HCT116 (cell line): ENCODE data around the gene ERCC6. TPM values are rescaled to one million over a fixed set of nuclear protein-coding genes. Genes with fewer than 3 reads are reported as not detected.

Experiments used
- ATAC-seq: fragments of 200-7000 bp; cut with Tn5 transposase; 2 replicates; pipeline ENCODE4 v1.9.1; 2020; ENCODE audit warnings: mild to moderate bottlenecking, moderate library complexity
- BruUV-seq: library from RNA; stranded (reverse); fragments of 400-500 nt; replicated peaks from 2 replicates; lab custom pipeline; 2021; lab: Mats Ljungman, UMichigan
- CTCF ChIA-PET: fragments of 300-600 bp; sonication (Branson Sonifier 250); formaldehyde crosslinking; loops from one replicate; lab custom pipeline; 2021; ENCODE audit warnings: antibody characterized with exemption; lab: Charles Lee
- POLR2A ChIA-PET: fragments of 300-600, 350-600 bp; sonication (Branson Sonifier 250); formaldehyde crosslinking; loops from one replicate; lab custom pipeline; 2021; ENCODE audit warnings: antibody characterized with exemption; lab: Charles Lee
- RAD21 ChIA-PET, 2 experiments: fragments of 300-600 bp; sonication (Branson Sonifier 250); formaldehyde crosslinking; loops; one replicate each; lab custom pipeline; 2023; ENCODE audit warnings: low total read pairs in 2 of 2; ENCODE audit not compliant: uncharacterized antibody in 2 of 2, unreplicated experiment in 2 of 2, low non-redundant PET in 1 of 2; lab: Charles Lee
- DNase-seq: peaks from one replicate; pipeline ENCODE4 v3.0.0-alpha.2; 2010; ENCODE audit warnings: low read depth, low spot score
- H2AFZ ChIP-seq: fragments of 200-600 bp; shearing (Covaris generic), sonication (generic); 2 replicates; pipeline ENCODE4 v1.6.1; 2017; ENCODE audit warnings: low read depth, mixed run types, mixed read lengths, antibody characterized with exemption, low read length; ENCODE audit not compliant: poor library complexity, severe bottlenecking
- H3K27ac ChIP-seq: 2 replicates; pipeline ENCODE4 v1.5.1; 2012; ENCODE audit warnings: low read depth, low read length
- H3K27me3 ChIP-seq: fragments of 200-600 bp; sonication (generic); 2 replicates; pipeline ENCODE4 v1.6.1; 2016; ENCODE audit warnings: mixed run types, low read length, mixed read lengths; ENCODE audit not compliant: insufficient read depth
- H3K36me3 ChIP-seq, 2 experiments: fragments of 200-500 bp in 1 of 2; fragments of 200-600 bp in 1 of 2; sonication (Bioruptor generic) in 1 of 2; sonication (generic) in 1 of 2; 2 replicates each; pipeline versions ENCODE4 v1.5.1 to v1.6.1; 2014 to 2016; ENCODE audit warnings: low read length in 2 of 2, inconsistent platforms in 1 of 2, mixed read lengths in 1 of 2, mixed run types in 1 of 2; ENCODE audit not compliant: insufficient read depth in 2 of 2, control insufficient read depth in 1 of 2
- H3K4me1 ChIP-seq, 2 experiments: fragments of 200-600 bp in 1 of 2; sonication (generic) in 1 of 2; 2 replicates each; pipeline versions ENCODE4 v1.5.1 to v1.6.1; 2012 to 2017; ENCODE audit warnings: low read length in 2 of 2, inconsistent platforms in 1 of 2, mild to moderate bottlenecking in 1 of 2, mixed read lengths in 1 of 2, mixed run types in 1 of 2, moderate library complexity in 1 of 2; ENCODE audit not compliant: insufficient read depth in 2 of 2, control insufficient read depth in 1 of 2
- H3K4me2 ChIP-seq: fragments of 200-600 bp; sonication (generic); 2 replicates; pipeline ENCODE4 v1.6.1; 2017; ENCODE audit warnings: mixed run types, low read length, mixed read lengths
- H3K4me3 ChIP-seq, 2 experiments: fragments of 200-600 bp in 1 of 2; sonication (generic) in 1 of 2; replicated peaks in 1 of 2; 2 replicates each; pipeline ENCODE4 v1.5.1; 2011 to 2016; ENCODE audit warnings: low read length in 2 of 2, control low read depth in 1 of 2, low read depth in 1 of 2, mild to moderate bottlenecking in 1 of 2, mixed read lengths in 1 of 2, mixed run types in 1 of 2
- H3K79me2 ChIP-seq: fragments of 200-600 bp; sonication (generic); 2 replicates; pipeline ENCODE4 v1.6.1; 2017; ENCODE audit warnings: mild to moderate bottlenecking, mixed run types, low read length, moderate library complexity, mixed read lengths; ENCODE audit not compliant: insufficient read depth
- H3K9ac ChIP-seq: fragments of 200-600 bp; sonication (generic); 2 replicates; pipeline ENCODE4 v1.6.1; 2016; ENCODE audit warnings: low read length, mixed read lengths
- H3K9me2 ChIP-seq: fragments of 200-600 bp; sonication (generic), shearing (Covaris generic); 2 replicates; pipeline ENCODE4 v1.6.1; 2017; ENCODE audit warnings: mixed run types, mild to moderate bottlenecking, moderate library complexity; ENCODE audit not compliant: insufficient read depth
- H3K9me3 ChIP-seq, 2 experiments: fragments of 200-500 bp in 1 of 2; fragments of 200-600 bp in 1 of 2; sonication (Bioruptor generic) in 1 of 2; sonication (generic) in 1 of 2; 2 replicates each; pipeline ENCODE4 v1.6.1; 2014 to 2017; ENCODE audit warnings: low read length in 2 of 2, mixed read lengths in 2 of 2, inconsistent platforms in 1 of 2, low read depth in 1 of 2, mild to moderate bottlenecking in 1 of 2, mixed run types in 1 of 2, moderate library complexity in 1 of 2; ENCODE audit not compliant: control insufficient read depth in 1 of 2, insufficient read depth in 1 of 2
- H4K20me1 ChIP-seq: fragments of 200-600 bp; sonication (generic), shearing (Covaris generic); 2 replicates; pipeline ENCODE4 v1.6.1; 2017; ENCODE audit warnings: mixed run types, mild to moderate bottlenecking, moderate library complexity; ENCODE audit not compliant: insufficient read depth
- CEBPB ChIP-seq: IDR thresholded peaks from 2 replicates; pipeline ENCODE4 v1.6.1; 2012; ENCODE audit warnings: low read depth
- EZH2 ChIP-seq: fragments of 200-600 bp; sonication (generic); IDR thresholded peaks from 2 replicates; pipeline ENCODE4 v1.6.1; 2017; ENCODE audit warnings: antibody characterized with exemption, mixed run types
- RAD21 ChIP-seq: IDR thresholded peaks from 2 replicates; pipeline ENCODE4 v1.6.1; 2012; ENCODE audit warnings: low read depth, mild to moderate bottlenecking
- SIN3A ChIP-seq: IDR thresholded peaks from 2 replicates; pipeline ENCODE4 v1.6.1; 2012; ENCODE audit warnings: low read depth
- SP1 ChIP-seq: IDR thresholded peaks from 2 replicates; pipeline ENCODE4 v1.6.1; 2012; ENCODE audit warnings: low read depth
- SRF ChIP-seq: IDR thresholded peaks from 2 replicates; pipeline ENCODE4 v1.6.1; 2012; ENCODE audit warnings: low read depth
- TCF7L2 ChIP-seq: IDR thresholded peaks from 2 replicates; pipeline ENCODE4 v1.7.0; 2011; ENCODE audit warnings: borderline replicate concordance, inconsistent platforms; ENCODE audit not compliant: insufficient read depth, insufficient read length; ENCODE audit errors: extremely low read depth
- ZFX ChIP-seq: fragments of 450-650 bp; IDR thresholded peaks from 2 replicates; pipeline ENCODE4 v1.6.1; 2017
- ZNF274 ChIP-seq: fragments of 200-500 bp; sonication (Bioruptor generic); IDR thresholded peaks from 2 replicates; pipeline ENCODE4 v1.6.1; 2014; ENCODE audit warnings: mild to moderate bottlenecking, low read depth, low read length, inconsistent platforms
- intact Hi-C: fragments of 100-400 bp; cut with micrococcal nuclease; formaldehyde crosslinking; loops from 2 replicates; pipeline ENCODE4 v1.10.0; 2022
- total RNA-seq: library from RNA; stranded (reverse); gene quantifications from one replicate; pipeline ENCODE4 v1.2.1, GENCODE V29; 2021; ENCODE audit not compliant: unreplicated experiment
- TF ChIP-seq, protein P1 (sequence below): IDR thresholded peaks from 2 replicates; pipeline ENCODE4 v1.6.1; 2011; ENCODE audit warnings: mild to moderate bottlenecking, low read length, moderate library complexity; ENCODE audit not compliant: insufficient replicate concordance; ENCODE audit errors: extremely low read depth
- TF ChIP-seq, protein P2 (sequence below): IDR thresholded peaks from 2 replicates; pipeline ENCODE4 v1.6.1; 2012
- TF ChIP-seq, protein P3 (sequence below), 3 experiments: fragments of 200-600 bp in 1 of 3; sonication (generic) in 1 of 3; IDR thresholded peaks in 2 of 3; conservative IDR thresholded peaks in 1 of 3; 2 replicates each; pipeline ENCODE4 v1.5.1; 2012 to 2017; ENCODE audit warnings: low read depth in 2 of 3, low read length in 2 of 3, antibody characterized with exemption in 1 of 3, borderline replicate concordance in 1 of 3, control low read depth in 1 of 3, mild to moderate bottlenecking in 1 of 3, mixed read lengths in 1 of 3, mixed run types in 1 of 3, moderate library complexity in 1 of 3; ENCODE audit not compliant: insufficient read depth in 1 of 3
- TF ChIP-seq, protein P4 (sequence below): IDR thresholded peaks from 2 replicates; pipeline ENCODE4 v1.6.1; 2012; ENCODE audit warnings: low read depth

The ERCC6 gene
- total RNA-seq, 1 experiment from 2014 or later = 16.4 TPM

DNA sequence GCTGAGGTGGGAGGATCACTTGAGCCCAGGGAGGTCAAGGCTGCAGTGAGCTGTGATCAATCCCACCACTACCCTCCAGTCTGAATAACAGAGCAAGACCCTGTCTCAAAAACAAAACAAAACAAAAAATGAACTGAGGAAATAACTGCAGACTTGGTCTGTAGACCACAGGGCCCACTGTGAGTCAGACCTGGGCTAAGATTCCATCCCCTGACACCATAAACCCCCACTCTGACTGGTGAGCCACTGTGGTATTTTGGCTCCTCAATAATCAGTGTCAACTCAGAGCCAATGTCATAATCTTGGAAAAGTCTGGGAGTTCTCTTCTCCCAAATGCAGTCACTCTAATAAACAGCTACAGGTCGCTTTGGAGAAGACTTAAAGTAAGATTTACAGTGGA lies 24.0 kb upstream of the ERCC6 start:
- BruUV-seq = no TSS peak
- no peak overlapping the region for H3K27ac ChIP-seq
- H3K9ac ChIP-seq = no peak overlapping the region
- H3K4me2 ChIP-seq = no peak overlapping the region
- H3K9me2 ChIP-seq = no peaks in the 10 kb centered on the region
- ATAC-seq = no peak
- H2AFZ ChIP-seq = no peak overlapping the region
- no peak overlapping the region for H3K4me3 ChIP-seq
- intact Hi-C loops = no loop called here
- H3K27me3 ChIP-seq = peaks cover 12% of the 10 kb centered on the region
- RAD21 ChIA-PET = no interaction called here
- no peaks in the 10 kb centered on the region for H3K36me3 ChIP-seq
- no peak for TF ChIP-seq ZFX
- no peak for TF ChIP-seq EZH2
- no peak for TF ChIP-seq ZNF274
- no peak for TF ChIP-seq SP1
- TF ChIP-seq, protein P1, sequence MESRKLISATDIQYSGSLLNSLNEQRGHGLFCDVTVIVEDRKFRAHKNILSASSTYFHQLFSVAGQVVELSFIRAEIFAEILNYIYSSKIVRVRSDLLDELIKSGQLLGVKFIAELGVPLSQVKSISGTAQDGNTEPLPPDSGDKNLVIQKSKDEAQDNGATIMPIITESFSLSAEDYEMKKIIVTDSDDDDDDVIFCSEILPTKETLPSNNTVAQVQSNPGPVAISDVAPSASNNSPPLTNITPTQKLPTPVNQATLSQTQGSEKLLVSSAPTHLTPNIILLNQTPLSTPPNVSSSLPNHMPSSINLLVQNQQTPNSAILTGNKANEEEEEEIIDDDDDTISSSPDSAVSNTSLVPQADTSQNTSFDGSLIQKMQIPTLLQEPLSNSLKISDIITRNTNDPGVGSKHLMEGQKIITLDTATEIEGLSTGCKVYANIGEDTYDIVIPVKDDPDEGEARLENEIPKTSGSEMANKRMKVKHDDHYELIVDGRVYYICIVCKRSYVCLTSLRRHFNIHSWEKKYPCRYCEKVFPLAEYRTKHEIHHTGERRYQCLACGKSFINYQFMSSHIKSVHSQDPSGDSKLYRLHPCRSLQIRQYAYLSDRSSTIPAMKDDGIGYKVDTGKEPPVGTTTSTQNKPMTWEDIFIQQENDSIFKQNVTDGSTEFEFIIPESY = no peak
- TF ChIP-seq, protein P2, sequence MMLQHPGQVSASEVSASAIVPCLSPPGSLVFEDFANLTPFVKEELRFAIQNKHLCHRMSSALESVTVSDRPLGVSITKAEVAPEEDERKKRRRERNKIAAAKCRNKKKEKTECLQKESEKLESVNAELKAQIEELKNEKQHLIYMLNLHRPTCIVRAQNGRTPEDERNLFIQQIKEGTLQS = no peak
- H3K9me3 ChIP-seq = no peaks in the 10 kb centered on the region
- no peaks in the 10 kb centered on the region for H4K20me1 ChIP-seq
- no peak for DNase-seq
- H3K79me2 ChIP-seq = no peaks in the 10 kb centered on the region
- H3K4me1 ChIP-seq = no peaks in the 10 kb centered on the region
- POLR2A ChIA-PET = no interaction called here
- CTCF ChIA-PET = no interaction called here

DNA sequence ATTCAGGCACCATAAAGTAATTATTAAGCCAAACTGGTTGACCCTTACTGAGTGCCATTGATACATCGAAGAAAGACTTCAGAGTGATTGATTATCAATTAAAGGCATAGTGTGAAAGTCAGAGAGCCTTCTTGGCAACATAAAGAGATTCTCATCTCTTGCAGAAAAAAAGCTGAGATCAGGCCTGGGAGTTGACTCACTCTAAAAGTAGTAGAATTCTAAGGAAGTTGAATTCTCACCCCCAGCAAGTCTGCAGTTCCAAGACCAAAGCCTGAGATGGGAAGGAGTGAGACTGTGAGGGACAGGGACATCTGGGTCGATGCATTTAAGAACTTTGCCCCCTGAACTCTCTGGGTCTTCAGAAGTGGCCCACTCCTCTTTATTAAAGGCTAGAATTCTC lies 21.6 kb upstream of the ERCC6 start:
- ChIA-PET POLR2A (no interaction called here), CTCF (no interaction called here), RAD21 (no interaction called here)
- intact Hi-C loops = no loop called here
- BruUV-seq = no TSS peak
- Histone ChIP-seq H3K4me2 (no peak overlapping the region), H3K4me1 (no peaks in the 10 kb centered on the region), H2AFZ (no peak overlapping the region), H3K9me3 (no peaks in the 10 kb centered on the region), H3K27me3 (peaks cover 12% of the 10 kb centered on the region), H3K4me3 (no peak overlapping the region), H3K9me2 (no peaks in the 10 kb centered on the region), H3K27ac (no peak overlapping the region), H4K20me1 (no peaks in the 10 kb centered on the region), H3K9ac (no peak overlapping the region), H3K79me2 (no peaks in the 10 kb centered on the region), H3K36me3 (no peaks in the 10 kb centered on the region)
- ATAC-seq = no peak
- DNase-seq = no peak
- TF ChIP-seq, protein P3, sequence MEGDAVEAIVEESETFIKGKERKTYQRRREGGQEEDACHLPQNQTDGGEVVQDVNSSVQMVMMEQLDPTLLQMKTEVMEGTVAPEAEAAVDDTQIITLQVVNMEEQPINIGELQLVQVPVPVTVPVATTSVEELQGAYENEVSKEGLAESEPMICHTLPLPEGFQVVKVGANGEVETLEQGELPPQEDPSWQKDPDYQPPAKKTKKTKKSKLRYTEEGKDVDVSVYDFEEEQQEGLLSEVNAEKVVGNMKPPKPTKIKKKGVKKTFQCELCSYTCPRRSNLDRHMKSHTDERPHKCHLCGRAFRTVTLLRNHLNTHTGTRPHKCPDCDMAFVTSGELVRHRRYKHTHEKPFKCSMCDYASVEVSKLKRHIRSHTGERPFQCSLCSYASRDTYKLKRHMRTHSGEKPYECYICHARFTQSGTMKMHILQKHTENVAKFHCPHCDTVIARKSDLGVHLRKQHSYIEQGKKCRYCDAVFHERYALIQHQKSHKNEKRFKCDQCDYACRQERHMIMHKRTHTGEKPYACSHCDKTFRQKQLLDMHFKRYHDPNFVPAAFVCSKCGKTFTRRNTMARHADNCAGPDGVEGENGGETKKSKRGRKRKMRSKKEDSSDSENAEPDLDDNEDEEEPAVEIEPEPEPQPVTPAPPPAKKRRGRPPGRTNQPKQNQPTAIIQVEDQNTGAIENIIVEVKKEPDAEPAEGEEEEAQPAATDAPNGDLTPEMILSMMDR (IDR thresholded peaks at IDR 0.05 in 2 of 3, conservative IDR thresholded peaks at IDR 0.05 in 1 of 3; ENCODE audit: borderline replicate concordance in 1 of 3, insufficient read depth in 1 of 3, low read depth in 2 of 3, low read length in 2 of 3) = no peak
- no peak for TF ChIP-seq ZFX
- no peak for TF ChIP-seq SIN3A
- TF ChIP-seq TCF7L2 = no peak
- TF ChIP-seq, protein P4, sequence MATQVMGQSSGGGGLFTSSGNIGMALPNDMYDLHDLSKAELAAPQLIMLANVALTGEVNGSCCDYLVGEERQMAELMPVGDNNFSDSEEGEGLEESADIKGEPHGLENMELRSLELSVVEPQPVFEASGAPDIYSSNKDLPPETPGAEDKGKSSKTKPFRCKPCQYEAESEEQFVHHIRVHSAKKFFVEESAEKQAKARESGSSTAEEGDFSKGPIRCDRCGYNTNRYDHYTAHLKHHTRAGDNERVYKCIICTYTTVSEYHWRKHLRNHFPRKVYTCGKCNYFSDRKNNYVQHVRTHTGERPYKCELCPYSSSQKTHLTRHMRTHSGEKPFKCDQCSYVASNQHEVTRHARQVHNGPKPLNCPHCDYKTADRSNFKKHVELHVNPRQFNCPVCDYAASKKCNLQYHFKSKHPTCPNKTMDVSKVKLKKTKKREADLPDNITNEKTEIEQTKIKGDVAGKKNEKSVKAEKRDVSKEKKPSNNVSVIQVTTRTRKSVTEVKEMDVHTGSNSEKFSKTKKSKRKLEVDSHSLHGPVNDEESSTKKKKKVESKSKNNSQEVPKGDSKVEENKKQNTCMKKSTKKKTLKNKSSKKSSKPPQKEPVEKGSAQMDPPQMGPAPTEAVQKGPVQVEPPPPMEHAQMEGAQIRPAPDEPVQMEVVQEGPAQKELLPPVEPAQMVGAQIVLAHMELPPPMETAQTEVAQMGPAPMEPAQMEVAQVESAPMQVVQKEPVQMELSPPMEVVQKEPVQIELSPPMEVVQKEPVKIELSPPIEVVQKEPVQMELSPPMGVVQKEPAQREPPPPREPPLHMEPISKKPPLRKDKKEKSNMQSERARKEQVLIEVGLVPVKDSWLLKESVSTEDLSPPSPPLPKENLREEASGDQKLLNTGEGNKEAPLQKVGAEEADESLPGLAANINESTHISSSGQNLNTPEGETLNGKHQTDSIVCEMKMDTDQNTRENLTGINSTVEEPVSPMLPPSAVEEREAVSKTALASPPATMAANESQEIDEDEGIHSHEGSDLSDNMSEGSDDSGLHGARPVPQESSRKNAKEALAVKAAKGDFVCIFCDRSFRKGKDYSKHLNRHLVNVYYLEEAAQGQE = no peak
- no peak for TF ChIP-seq EZH2
- no peak for TF ChIP-seq CEBPB
- no peak for TF ChIP-seq SRF
- TF ChIP-seq SP1 = no peak
- no peak for TF ChIP-seq RAD21
